Keratinocyte (primary cell): Measurements from ENCODE around the gene GPRC5A. TPM values are rescaled to one million over a fixed set of nuclear protein-coding genes. Genes with fewer than 3 reads are reported as not detected.

Experiments
- DNase-seq: peaks from one replicate; pipeline ENCODE4 v3.0.0-alpha.2; 2011; ENCODE audit warnings: low read depth, missing footprints, low spot score
- FAIRE-seq: peaks from 2 replicates; lab custom pipeline; 2011; peaks lifted over from hg19 to GRCh38; lab: Jason Lieb, UNC
- H2AFZ ChIP-seq: 2 replicates; pipeline ENCODE4 v1.6.0; 2012; ENCODE audit warnings: low read length, control low read depth, inconsistent platforms; ENCODE audit not compliant: control insufficient read depth
- H3K27ac ChIP-seq: 2 replicates; pipeline ENCODE4 v1.5.1; 2011; ENCODE audit warnings: low read length; ENCODE audit not compliant: control insufficient read depth, insufficient read depth
- H3K27me3 ChIP-seq: 3 replicates; pipeline ENCODE4 v1.6.0; 2011; ENCODE audit warnings: low read length; ENCODE audit not compliant: control insufficient read depth, insufficient read depth; ENCODE audit errors: extremely low read depth
- H3K36me3 ChIP-seq, 2 experiments: 2 replicates in 1 of 2; 3 replicates in 1 of 2; pipeline ENCODE4 v1.5.1; 2011; ENCODE audit warnings: low read length in 2 of 2, mild to moderate bottlenecking in 1 of 2; ENCODE audit not compliant: control insufficient read depth in 2 of 2, insufficient read depth in 2 of 2; ENCODE audit errors: extremely low read depth in 1 of 2
- H3K4me1 ChIP-seq: 3 replicates; pipeline ENCODE4 v1.5.1; 2011; ENCODE audit warnings: low read length; ENCODE audit not compliant: control insufficient read depth, insufficient read depth; ENCODE audit errors: extremely low read depth
- H3K4me2 ChIP-seq: 3 replicates; pipeline ENCODE4 v1.6.0; 2011; ENCODE audit warnings: low read depth, low read length; ENCODE audit not compliant: control insufficient read depth, insufficient read depth; ENCODE audit errors: extremely low read depth
- H3K4me3 ChIP-seq, 3 experiments: fragments of 200-600 bp in 1 of 3; sonication (generic) in 1 of 3; 2 replicates in 2 of 3; 3 replicates in 1 of 3; pipeline ENCODE4 v1.5.1; 2011 to 2016; ENCODE audit warnings: low read length in 3 of 3, mild to moderate bottlenecking in 3 of 3, control low read depth in 2 of 3, inconsistent platforms in 1 of 3, low read depth in 1 of 3, mixed read lengths in 1 of 3, mixed run types in 1 of 3, moderate library complexity in 1 of 3; ENCODE audit not compliant: control insufficient read depth in 2 of 3, insufficient read depth in 2 of 3; ENCODE audit errors: extremely low read depth in 1 of 3
- H3K79me2 ChIP-seq: 2 replicates; pipeline ENCODE4 v1.6.0; 2012; ENCODE audit warnings: low read length; ENCODE audit not compliant: control insufficient read depth, insufficient read depth
- H3K9ac ChIP-seq: 3 replicates; pipeline ENCODE4 v1.6.0; 2011; ENCODE audit warnings: low read length; ENCODE audit not compliant: control insufficient read depth, insufficient read depth; ENCODE audit errors: extremely low read depth
- H3K9me1 ChIP-seq: 3 replicates; pipeline ENCODE4 v1.6.0; 2011; ENCODE audit warnings: low read length; ENCODE audit not compliant: control insufficient read depth, insufficient read depth; ENCODE audit errors: extremely low read depth
- H3K9me3 ChIP-seq: 2 replicates; pipeline ENCODE4 v1.5.1; 2012; ENCODE audit warnings: low read depth, low read length; ENCODE audit not compliant: control insufficient read depth
- H4K20me1 ChIP-seq: 3 replicates; pipeline ENCODE4 v1.6.0; 2011; ENCODE audit warnings: low read length; ENCODE audit not compliant: control insufficient read depth, insufficient read depth; ENCODE audit errors: extremely low read depth
- CTCF ChIP-seq, 3 experiments: IDR thresholded peaks in 1 of 3; conservative IDR thresholded peaks in 1 of 3; optimal IDR thresholded peaks in 1 of 3; 2 replicates in 2 of 3; 3 replicates in 1 of 3; pipeline versions ENCODE3 to v1.5.1; 2011; ENCODE audit warnings: low read length in 3 of 3, mild to moderate bottlenecking in 3 of 3, moderate library complexity in 2 of 3, control low read depth in 1 of 3, inconsistent platforms in 1 of 3; ENCODE audit not compliant: insufficient read depth in 2 of 3; ENCODE audit errors: extremely low read depth in 1 of 3
- EZH2 ChIP-seq: IDR thresholded peaks from one replicate; pipeline ENCODE4 v1.6.1; 2012; ENCODE audit warnings: inconsistent platforms, mild to moderate bottlenecking, low read length, moderate library complexity
- dilution Hi-C: fragments of 300-500 bp; cut with MboI; formaldehyde crosslinking; loops from one replicate; pipeline ENCODE4 v1.7.0; 2020; ENCODE audit warnings: low sequenced_read_pairs; ENCODE audit not compliant: extremely low pct_ligation_motif_present
- polyA plus RNA-seq, 5 experiments: library from polyadenylated mRNA; depleted of rRNA in 3 of 5; stranded (reverse) in 3 of 5; stranded (forward) in 1 of 5; unstranded in 1 of 5; fragments of >200 nt; gene quantifications; 1 replicate in 1 of 5; 2 replicates in 3 of 5; 3 replicates in 1 of 5; pipeline versions ENCODE4 v1.2.1 to v1.2.3, GENCODE V29; 2011 to 2012; ENCODE audit warnings: missing spikeins in 2 of 5, low read depth in 1 of 5, low replicate concordance in 1 of 5

The GPRC5A gene
- polyA plus RNA-seq, 1 donor (not counting 4 experiments of a cell fraction or from before 2014, with no cell fraction given): 25.5 TPM

- Histone ChIP-seq H3K79me2 (no peaks in the 10 kb centered on the region), H3K36me3 (no peaks in the 10 kb centered on the region), H3K9me1 (no peaks in the 10 kb centered on the region), H3K9me3 (no peaks in the 10 kb centered on the region), H3K4me3 (no peak overlapping the region), H4K20me1 (no peaks in the 10 kb centered on the region), H3K4me2 (no peak overlapping the region), H3K4me1 (no peaks in the 10 kb centered on the region), H3K27me3 (no peaks in the 10 kb centered on the region), H2AFZ (no peak overlapping the region), H3K27ac (no peak overlapping the region), H3K9ac (no peak overlapping the region)
- peak; percentile 34 for FAIRE-seq
- TF ChIP-seq EZH2 (no peak), CTCF (optimal IDR thresholded peaks at IDR 0.05 in 1 of 3, IDR thresholded peaks at IDR 0.05 in 1 of 3, conservative IDR thresholded peaks at IDR 0.05 in 1 of 3; ENCODE audit: extremely low read depth in 1 of 3, insufficient read depth in 2 of 3, low read length in 3 of 3) (no peak)
- dilution Hi-C loops: no loop called here
- DNase-seq: no peak
These were observed 67.5 kb downstream of the GPRC5A start for GRCh38 chr12:12958886-12959285.

GRCh38 chr12:12960639-12961209 is 69.4 kb downstream of the GPRC5A start:
- Histone ChIP-seq H3K4me2 (no peak overlapping the region), H3K27ac (no peak overlapping the region), H4K20me1 (no peaks in the 10 kb centered on the region), H3K4me1 (no peaks in the 10 kb centered on the region), H3K79me2 (no peaks in the 10 kb centered on the region), H3K9me3 (no peaks in the 10 kb centered on the region), H3K27me3 (no peaks in the 10 kb centered on the region), H3K4me3 (no peak overlapping the region), H3K9me1 (no peaks in the 10 kb centered on the region), H2AFZ (no peak overlapping the region), H3K9ac (no peak overlapping the region), H3K36me3 (no peaks in the 10 kb centered on the region)
- TF ChIP-seq CTCF (optimal IDR thresholded peaks at IDR 0.05 in 1 of 3, IDR thresholded peaks at IDR 0.05 in 1 of 3, conservative IDR thresholded peaks at IDR 0.05 in 1 of 3; ENCODE audit: extremely low read depth in 1 of 3, insufficient read depth in 2 of 3, low read length in 3 of 3): no peak
- no peak for TF ChIP-seq EZH2
- FAIRE-seq (no peak), DNase-seq (no peak)
- dilution Hi-C loops: no loop called here
